NCI-H748 treated with DMSO at 0.1 percent for 48 hours (cell line): ENCODE data around the gene FMNL1.

Experiments
- DNase-seq: peaks from one replicate; lab custom pipeline; 2025; lab: John Stamatoyannopoulos, UW

The FMNL1 gene

GRCh38 chr17:45279898-45280297, 58.2 kb downstream of the FMNL1 start:
- no peak for DNase-seq

GRCh38 chr17:45282683-45283644, 61.3 kb downstream of the FMNL1 start:
- DNase-seq, result no peak

GRCh38 chr17:45283711-45284110, 62.0 kb downstream of the FMNL1 start:
- DNase-seq, result no peak

GRCh38 chr17:45284176-45285140, 62.8 kb downstream of the FMNL1 start:
- DNase-seq, result no peak

GRCh38 chr17:45286286-45286685, 64.6 kb downstream of the FMNL1 start:
- no peak for DNase-seq

GRCh38 chr17:45287526-45288500, 66.1 kb downstream of the FMNL1 start:
- no peak for DNase-seq

- DNase-seq, result no peak
Observed at GRCh38 chr17:45288825-45289224, 67.1 kb downstream of the FMNL1 start.

- no peak for DNase-seq
Observed at GRCh38 chr17:45289301-45290268, 67.9 kb downstream of the FMNL1 start.

- DNase-seq, result no peak
Observed at GRCh38 chr17:45290269-45290765, 68.6 kb downstream of the FMNL1 start.

GRCh38 chr17:45291171-45291805, 69.6 kb downstream of the FMNL1 start:
- no peak for DNase-seq

GRCh38 chr17:45292696-45293412, 71.2 kb downstream of the FMNL1 start:
- no peak for DNase-seq

GRCh38 chr17:45293413-45294211, 71.9 kb downstream of the FMNL1 start:
- DNase-seq, result no peak

- no peak for DNase-seq
Observed at GRCh38 chr17:45294506-45294905, 72.8 kb downstream of the FMNL1 start.

- no peak for DNase-seq
Observed at GRCh38 chr17:45296003-45296832, 74.5 kb downstream of the FMNL1 start.

GRCh38 chr17:45296833-45297124, 75.1 kb downstream of the FMNL1 start:
- DNase-seq, result no peak
